GM18519 (cell line): Measurements from ENCODE around the gene HARS1.
A peak's percentile ranks its signal among the peaks of the same experiment; 100 is the strongest.
"Not testable (repeated sequence)": the region's sequence is repeated elsewhere in the genome, so short reads cannot be mapped to it uniquely, and the experiment has no call there.

Source experiments
- ATAC-seq: cut with Tn5 transposase; IDR thresholded peaks from one replicate; pipeline ENCODE4 v1.9.1; 2021; ENCODE audit warnings: mild to moderate bottlenecking, moderate library complexity; ENCODE audit not compliant: unreplicated experiment, low FRiP score

Gene HARS1

DNA sequence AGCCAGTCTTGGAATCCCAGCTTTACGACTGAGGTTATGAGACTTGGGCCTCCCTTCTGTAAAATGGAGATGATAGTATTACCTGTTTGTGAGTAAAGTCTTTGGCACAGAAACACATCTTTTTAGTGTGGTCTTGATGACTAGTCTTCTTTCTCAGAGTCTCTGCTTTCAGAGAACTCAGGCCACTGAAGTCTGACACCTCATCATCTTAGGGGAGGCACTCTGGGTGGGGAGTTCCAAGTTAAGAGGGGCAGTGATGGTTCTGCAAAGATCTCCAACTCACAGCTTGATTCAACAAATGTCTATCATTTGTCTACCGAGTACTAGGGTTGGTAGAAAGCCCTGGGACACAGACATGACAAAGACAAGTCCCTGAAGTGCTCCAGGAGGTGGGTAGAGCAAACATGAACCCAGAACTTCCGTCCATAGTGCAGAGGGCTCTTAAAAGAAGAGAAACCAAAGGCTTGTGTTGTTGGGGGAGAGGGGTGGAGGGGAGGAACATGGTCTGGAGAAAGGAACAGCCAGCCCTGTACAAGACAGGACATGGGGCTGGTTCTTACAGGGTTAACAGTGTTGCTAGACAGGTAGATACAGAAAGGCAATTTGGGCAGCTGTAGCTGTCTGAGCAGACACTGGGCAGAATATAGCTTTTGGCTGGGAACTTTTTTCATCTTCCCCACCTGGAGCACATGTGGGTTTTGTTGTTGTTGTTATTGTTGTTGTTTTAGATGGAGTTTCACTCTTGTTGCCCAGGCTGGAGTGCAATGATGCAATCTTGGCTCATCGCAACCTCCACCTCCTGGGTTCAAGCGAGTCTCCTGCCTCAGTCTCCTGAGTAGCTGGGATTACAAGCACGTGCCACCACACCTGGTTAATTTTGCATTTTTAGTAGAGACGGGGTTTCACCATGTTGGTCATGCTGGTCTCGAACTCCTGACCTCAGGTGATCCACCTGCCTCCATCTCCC, 55.6 kb downstream of the HARS1 start:
- no peak for ATAC-seq

DNA sequence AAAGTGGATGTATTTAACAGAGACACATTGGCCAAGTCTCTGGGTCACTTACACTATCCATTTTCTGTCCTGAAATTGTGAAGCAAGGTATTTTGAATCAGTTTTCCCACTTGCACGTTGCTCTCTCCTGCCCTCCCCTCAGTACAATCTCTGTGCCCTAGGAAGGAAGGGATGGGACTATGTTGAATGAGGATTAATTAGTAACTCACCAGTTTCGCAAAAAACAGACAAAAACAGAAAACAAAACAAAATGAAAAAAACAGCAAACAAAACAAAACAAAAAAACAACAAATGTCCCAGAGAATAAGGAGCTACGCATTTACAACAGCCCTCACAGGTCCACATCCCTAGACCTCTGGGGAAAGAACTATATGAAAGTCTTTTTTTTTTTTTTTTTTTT, 57.1 kb downstream of the HARS1 start:
- no peak for ATAC-seq

DNA sequence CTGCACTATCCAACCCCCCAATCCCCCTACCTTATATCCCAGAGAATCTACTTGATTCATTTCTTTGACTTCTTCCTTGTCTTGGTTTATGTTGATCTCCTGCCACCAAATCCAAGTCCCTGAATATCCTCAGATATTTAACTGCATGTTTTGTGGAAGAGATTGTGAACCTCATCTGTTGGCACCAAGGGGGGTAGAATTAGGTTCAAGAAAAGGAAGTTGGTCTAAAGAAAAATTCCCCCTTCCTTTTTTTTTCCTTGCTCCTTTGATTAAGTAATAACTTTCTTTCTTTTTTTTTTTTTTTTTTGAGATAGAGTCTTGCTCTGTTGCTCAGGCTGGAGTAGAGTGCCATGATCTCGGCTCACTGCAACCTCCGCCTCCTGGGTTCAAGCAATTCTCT, 57.7 kb downstream of the HARS1 start:
- no peak for ATAC-seq

DNA sequence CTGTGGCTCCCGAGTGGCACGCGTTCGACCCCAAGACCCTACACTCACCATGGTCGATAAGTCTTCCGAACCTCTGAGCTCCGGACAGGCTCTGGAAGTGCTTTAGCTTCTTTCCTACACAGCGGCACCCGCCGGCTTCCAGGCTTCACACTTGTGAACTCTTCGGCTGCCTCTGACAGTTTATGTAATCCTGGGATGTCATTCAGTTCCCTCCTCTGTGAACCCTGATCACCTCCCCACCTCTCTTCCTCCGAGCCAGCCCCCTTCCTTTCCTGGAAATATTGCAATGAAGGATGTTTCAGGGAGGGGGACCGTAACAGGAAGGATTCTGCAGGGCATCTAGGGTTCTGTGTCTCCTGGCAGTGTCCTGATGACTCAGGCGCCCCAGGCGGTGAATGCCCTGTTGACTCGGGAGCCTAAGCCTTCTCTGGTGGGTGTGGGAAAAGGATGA, 58.1 kb downstream of the HARS1 start, which contains the start of gene CD14:
Gene CD14, minus strand, starts transcription at position 155 of the 451 bp plus-strand sequence. Its CDS starts 104 bp downstream, at position 51.
- ATAC-seq: no peak

DNA sequence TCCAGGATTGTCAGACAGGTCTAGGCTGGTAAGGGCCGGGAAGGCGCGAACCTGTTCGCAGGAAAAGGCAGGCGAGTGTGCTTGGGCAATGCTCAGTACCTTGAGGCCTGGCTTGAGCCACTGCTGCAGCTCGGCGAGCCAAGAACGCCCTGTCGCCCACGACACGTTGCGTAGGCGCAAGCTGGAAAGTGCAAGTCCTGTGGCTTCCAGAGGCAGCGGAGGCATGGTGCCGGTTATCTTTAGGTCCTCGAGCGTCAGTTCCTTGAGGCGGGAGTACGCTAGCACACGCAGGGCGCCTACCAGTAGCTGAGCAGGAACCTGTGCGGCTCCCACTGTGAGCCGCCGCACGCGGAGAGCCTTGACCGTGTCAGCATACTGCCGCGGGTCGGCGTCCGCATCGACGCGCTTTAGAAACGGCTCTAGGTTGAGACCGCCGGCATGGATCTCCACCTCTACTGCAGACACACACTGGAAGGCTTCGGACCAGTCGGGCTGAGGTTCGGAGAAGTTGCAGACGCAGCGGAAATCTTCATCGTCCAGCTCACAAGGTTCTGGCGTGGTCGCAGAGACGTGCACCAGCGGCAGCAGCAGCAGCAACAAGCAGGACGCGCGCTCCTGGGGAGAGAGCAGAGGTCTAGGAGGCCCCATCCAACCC, 58.7 kb downstream of the HARS1 start:
- ATAC-seq: peak; percentile 45

DNA sequence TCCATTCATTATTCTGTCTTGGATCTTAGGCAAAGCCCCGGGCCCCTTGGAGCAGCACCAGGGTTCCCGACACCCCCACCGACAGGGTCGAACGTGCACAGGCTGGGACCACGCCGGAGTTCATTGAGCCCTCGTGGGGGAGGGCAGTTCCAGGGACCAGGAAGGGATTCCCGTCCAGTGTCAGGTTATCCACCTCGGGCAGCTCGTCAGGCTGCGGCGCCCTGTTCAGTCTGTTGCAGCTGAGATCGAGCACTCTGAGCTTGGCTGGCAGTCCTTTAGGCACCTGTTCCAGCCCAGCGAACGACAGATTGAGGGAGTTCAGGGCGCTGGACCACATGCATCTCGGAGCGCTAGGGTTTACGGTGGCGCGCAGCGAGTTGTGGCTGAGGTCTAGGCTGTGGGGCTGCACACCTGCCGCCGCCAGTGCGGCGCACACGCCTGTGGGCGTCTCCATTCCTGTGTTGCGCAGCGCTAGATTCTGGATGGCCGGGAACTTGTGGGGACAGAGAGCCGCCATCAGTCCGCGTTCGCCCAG, 59.3 kb downstream of the HARS1 start:
- peak; percentile 11 for ATAC-seq

DNA sequence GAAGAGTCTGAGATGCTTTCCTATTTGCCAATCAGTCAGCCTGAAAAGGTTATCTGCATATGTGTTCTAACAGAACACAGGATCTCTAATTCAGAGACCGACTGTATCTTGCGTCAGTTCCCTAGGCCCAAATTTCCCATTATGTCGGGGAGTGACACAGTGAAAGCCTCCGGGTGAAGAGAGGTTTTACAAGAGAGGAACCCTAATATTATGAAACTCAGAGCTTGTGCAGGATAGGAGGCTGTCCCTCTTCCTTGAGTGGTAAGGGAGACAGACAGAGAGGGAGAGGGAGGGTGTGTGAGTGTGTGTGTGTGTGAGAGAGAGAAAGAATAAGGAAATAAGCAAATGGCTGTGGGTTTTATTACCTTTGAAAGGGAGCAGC, 60.1 kb downstream of the HARS1 start:
- ATAC-seq: no peak

DNA sequence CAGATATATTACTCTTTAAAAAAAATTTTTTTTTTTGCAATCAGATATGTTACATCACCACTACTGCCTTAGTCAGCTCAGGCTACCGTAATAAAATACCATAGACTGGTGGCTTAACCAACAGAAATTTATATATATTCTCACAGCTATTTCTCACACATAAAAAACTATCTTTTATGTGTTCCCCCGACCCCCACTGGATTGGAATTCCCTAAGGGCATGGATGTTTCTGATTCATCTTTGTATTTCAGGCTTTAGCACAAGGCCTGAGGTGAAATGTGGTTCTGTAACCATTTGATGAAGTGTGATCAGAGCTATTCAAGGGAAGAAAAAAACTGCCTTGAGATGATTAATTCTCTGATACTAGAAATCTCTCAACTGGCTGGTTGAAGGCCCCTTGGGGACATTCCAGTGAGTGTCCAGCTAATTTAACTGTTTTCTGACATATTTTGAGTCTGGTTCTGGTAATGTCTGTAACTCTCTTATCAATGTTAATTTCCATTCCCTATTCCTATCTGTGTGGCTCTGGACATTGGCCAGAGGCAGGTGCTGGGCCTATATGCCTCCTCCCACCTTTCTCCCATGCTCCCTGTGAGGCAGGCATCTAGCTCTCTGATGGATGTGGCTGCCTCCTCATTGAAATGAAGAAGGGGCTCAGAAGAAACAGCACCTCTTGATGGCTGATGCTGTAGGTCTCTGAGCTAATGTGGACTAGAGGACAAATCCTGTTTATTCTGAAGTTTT, 60.7 kb downstream of the HARS1 start:
- no peak for ATAC-seq

DNA sequence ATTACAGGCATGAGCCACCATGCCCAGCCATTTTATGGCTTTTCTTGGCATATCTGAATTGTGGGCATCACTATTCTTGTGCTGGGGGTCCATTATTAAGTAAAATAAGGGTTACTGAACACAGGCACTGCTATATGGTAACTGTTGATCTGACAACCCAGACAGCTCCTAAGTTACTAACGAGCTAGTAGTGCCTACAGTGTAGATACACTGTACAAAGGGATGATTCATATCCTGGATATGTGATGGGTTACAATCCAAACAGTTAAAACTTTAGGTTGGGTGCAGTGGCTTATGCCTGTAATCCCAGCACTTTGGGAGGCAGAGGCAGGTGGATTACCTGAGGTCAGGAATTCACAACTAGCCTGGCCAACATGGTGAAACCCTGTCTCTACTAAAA, 62.5 kb downstream of the HARS1 start:
- no peak for ATAC-seq

DNA sequence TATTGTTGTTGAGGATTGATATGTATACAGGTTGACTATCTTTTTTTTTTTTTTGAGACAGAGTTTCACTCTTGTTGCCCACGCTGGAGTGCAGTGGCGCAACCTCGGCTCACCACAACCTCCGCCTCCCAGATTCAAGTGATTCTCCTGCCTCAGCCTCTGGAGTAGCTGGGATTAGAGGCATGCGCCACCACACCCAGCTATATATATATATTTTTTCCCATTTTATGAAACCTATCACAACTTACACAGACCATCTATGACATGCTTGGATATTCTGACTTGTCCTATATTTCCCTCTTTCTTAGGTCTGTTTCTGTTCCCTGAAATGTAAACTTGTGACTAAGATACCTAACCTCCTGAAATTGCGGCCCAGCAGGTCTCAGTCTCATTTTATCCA, 63.2 kb downstream of the HARS1 start:
- ATAC-seq: no peak

DNA sequence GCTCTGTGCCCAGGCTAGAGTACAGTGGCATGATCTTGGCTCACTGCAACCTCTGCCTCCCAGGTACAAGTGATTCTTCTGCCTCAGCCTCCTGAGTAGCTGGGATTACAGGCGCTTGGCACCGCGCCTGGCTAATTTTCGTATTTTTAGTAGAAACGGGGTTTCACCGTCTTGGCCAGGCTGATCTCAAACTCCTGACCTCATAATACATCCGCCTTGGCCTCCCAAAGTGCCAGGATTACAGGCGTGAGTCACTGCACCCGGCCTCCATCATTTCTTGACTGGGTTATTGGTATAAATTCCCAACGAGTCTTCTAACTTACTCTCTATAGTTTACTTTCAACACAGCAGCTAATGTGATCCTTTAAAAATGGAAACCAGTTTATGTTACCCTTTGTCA, 66.3 kb downstream of the HARS1 start:
- ATAC-seq: not testable (repeated sequence)
